GM21367 (cell line): Measurements from ENCODE around the gene OR4D2.

Experiments used
- ATAC-seq: cut with Tn5 transposase; IDR thresholded peaks from one replicate; pipeline ENCODE4 v1.9.1; 2021; ENCODE audit not compliant: unreplicated experiment

The OR4D2 gene

GRCh38 chr17:58207451-58207850 lies 40.7 kb downstream of the OR4D2 start:
- no peak for ATAC-seq

GRCh38 chr17:58208344-58208743 lies 41.6 kb downstream of the OR4D2 start:
- ATAC-seq = no peak

GRCh38 chr17:58210922-58211321 lies 44.1 kb downstream of the OR4D2 start:
- ATAC-seq = no peak

GRCh38 chr17:58215685-58216084 lies 48.9 kb downstream of the OR4D2 start:
- ATAC-seq = no peak

GRCh38 chr17:58217766-58218165 lies 51.0 kb downstream of the OR4D2 start:
- ATAC-seq = no peak

GRCh38 chr17:58219007-58219788 lies 52.4 kb downstream of the OR4D2 start, which contains the start of gene MKS1:
MKS1 (minus strand) TSS chr17:58219255; CDS start chr17:58219230, 25 bp downstream.
- peak; percentile 85 for ATAC-seq

- no peak for ATAC-seq
Observed at GRCh38 chr17:58219789-58220183, 53.0 kb downstream of the OR4D2 start.
